Body of pancreas (tissue), 4 donors: ENCODE measurements around the gene UHRF2.

Source experiments
- POLR2A ChIP-seq, 3 donors: fragments of 450-650 bp; IDR thresholded peaks; one replicate each; pipeline ENCODE4 v1.6.1; 2016; ENCODE audit warnings: antibody characterized with exemption in 3 of 3, mild to moderate bottlenecking in 2 of 3
- TF ChIP-seq, protein P1 (sequence below), 7 experiments: fragments of 450-650 bp in 4 of 7; fragments of 200-600 bp in 3 of 7; sonication (generic) in 3 of 7; IDR thresholded peaks; one replicate each; pipeline ENCODE4 v1.5.1; 2016 to 2019; ENCODE audit warnings: antibody characterized with exemption in 7 of 7

GRCh38 chr9:6444128-6444527, 31.1 kb downstream of the UHRF2 start:
- TF ChIP-seq POLR2A (IDR thresholded peaks at IDR 0.05), result no peak
- TF ChIP-seq, protein P1, sequence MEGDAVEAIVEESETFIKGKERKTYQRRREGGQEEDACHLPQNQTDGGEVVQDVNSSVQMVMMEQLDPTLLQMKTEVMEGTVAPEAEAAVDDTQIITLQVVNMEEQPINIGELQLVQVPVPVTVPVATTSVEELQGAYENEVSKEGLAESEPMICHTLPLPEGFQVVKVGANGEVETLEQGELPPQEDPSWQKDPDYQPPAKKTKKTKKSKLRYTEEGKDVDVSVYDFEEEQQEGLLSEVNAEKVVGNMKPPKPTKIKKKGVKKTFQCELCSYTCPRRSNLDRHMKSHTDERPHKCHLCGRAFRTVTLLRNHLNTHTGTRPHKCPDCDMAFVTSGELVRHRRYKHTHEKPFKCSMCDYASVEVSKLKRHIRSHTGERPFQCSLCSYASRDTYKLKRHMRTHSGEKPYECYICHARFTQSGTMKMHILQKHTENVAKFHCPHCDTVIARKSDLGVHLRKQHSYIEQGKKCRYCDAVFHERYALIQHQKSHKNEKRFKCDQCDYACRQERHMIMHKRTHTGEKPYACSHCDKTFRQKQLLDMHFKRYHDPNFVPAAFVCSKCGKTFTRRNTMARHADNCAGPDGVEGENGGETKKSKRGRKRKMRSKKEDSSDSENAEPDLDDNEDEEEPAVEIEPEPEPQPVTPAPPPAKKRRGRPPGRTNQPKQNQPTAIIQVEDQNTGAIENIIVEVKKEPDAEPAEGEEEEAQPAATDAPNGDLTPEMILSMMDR (IDR thresholded peaks at IDR 0.05), result no peak
